Ishikawa (cell line): ENCODE results near the gene LRR1.

Source experiments
- EP300 ChIP-seq: IDR thresholded peaks from 2 replicates; pipeline ENCODE4 v1.6.1; 2012; ENCODE audit warnings: borderline replicate concordance
- REST ChIP-seq: IDR thresholded peaks from 2 replicates; pipeline ENCODE4 v1.6.1; 2012; ENCODE audit warnings: low read depth, mild to moderate bottlenecking

- TF ChIP-seq REST, result no peak; the same call in 1 of the 2 replicates
- no peak for TF ChIP-seq EP300
Measured at GRCh38 chr14:49585803-49586672, 12.7 kb upstream of the LRR1 start, which contains the start of gene RPS29.
